Measurements from ENCODE around the gene SLCO3A1.

- TF ChIP-seq POLR2A (IDR thresholded peaks at IDR 0.05; ENCODE audit: low read length) (no peak), GATA1 (IDR thresholded peaks at IDR 0.05; ENCODE audit: low read depth, low read length) (no peak)
Observed at GRCh38 chr15:92112180-92112579, 258.7 kb downstream of the SLCO3A1 start.

All from erythroblast (primary cell).